GM23338 (cell line): Measurements from ENCODE around the gene TFF2. TPM values are rescaled to one million over a fixed set of nuclear protein-coding genes. Genes with fewer than 3 reads are reported as not detected.

Experiments
- ATAC-seq: fragments of 200-7000 bp; cut with Tn5 transposase; 3 replicates; pipeline ENCODE4 v1.9.1; 2020
- DNase-seq: peaks from one replicate; pipeline ENCODE4 v3.0.0-alpha.2; 2015; ENCODE audit warnings: low spot score
- H2AFZ ChIP-seq: fragments of 200-600 bp; sonication (generic); 2 replicates; pipeline ENCODE4 v1.8.0; 2016; ENCODE audit warnings: antibody characterized with exemption, mild to moderate bottlenecking, moderate library complexity
- H3F3A ChIP-seq: fragments of 200-600 bp; sonication (generic); replicated peaks from 2 replicates; pipeline ENCODE4 v1.8.0; 2017; ENCODE audit warnings: antibody characterized with exemption, mixed run types, low read depth
- H3K27ac ChIP-seq: fragments of 200-600 bp; sonication (generic); 2 replicates; pipeline ENCODE4 v1.6.1; 2016; ENCODE audit warnings: low read depth
- H3K27me3 ChIP-seq: fragments of 200-600 bp; sonication (generic); 2 replicates; pipeline ENCODE4 v1.8.0; 2016; ENCODE audit warnings: mild to moderate bottlenecking, mixed run types, moderate library complexity; ENCODE audit not compliant: insufficient read depth
- H3K36me3 ChIP-seq: fragments of 200-600 bp; sonication (generic); 2 replicates; pipeline ENCODE4 v1.8.0; 2016; ENCODE audit warnings: mild to moderate bottlenecking; ENCODE audit not compliant: insufficient read depth
- H3K4me1 ChIP-seq: fragments of 200-600 bp; sonication (generic); 2 replicates; pipeline ENCODE4 v1.8.0; 2016; ENCODE audit warnings: mild to moderate bottlenecking, moderate library complexity; ENCODE audit not compliant: insufficient read depth
- H3K4me2 ChIP-seq: fragments of 200-600 bp; sonication (generic); 2 replicates; pipeline ENCODE4 v1.7.1; 2017; ENCODE audit warnings: mixed run types
- H3K4me3 ChIP-seq: fragments of 200-600 bp; sonication (generic); 2 replicates; pipeline ENCODE4 v1.6.1; 2016; ENCODE audit warnings: mixed run types
- H3K79me2 ChIP-seq: fragments of 200-600 bp; sonication (generic); replicated peaks from 2 replicates; pipeline ENCODE4 v1.8.0; 2017; ENCODE audit warnings: mild to moderate bottlenecking; ENCODE audit not compliant: insufficient read depth
- H3K9me2 ChIP-seq: fragments of 200-600 bp; sonication (generic); 2 replicates; pipeline ENCODE4 v1.8.0; 2017; ENCODE audit not compliant: insufficient read depth
- H4K20me1 ChIP-seq: fragments of 200-600 bp; sonication (generic); replicated peaks from 2 replicates; pipeline ENCODE4 v1.8.0; 2017; ENCODE audit warnings: mild to moderate bottlenecking; ENCODE audit not compliant: insufficient read depth
- H3K27ac Mint-ChIP-seq: 2 replicates; pipeline ENCODE4 v1.8.0; 2020; ENCODE audit warnings: inconsistent platforms, mild to moderate bottlenecking, moderate library complexity, mixed read lengths
- H3K27me3 Mint-ChIP-seq: 3 replicates; pipeline ENCODE4 v1.8.0; 2022; ENCODE audit warnings: low read depth, mild to moderate bottlenecking, moderate library complexity, mixed read lengths, inconsistent platforms; ENCODE audit not compliant: insufficient read depth, poor library complexity
- H3K36me3 Mint-ChIP-seq: 3 replicates; pipeline ENCODE4 v1.8.0; 2021; ENCODE audit warnings: low read depth, mild to moderate bottlenecking, inconsistent platforms, moderate library complexity, mixed read lengths
- H3K4me1 Mint-ChIP-seq: 3 replicates; pipeline ENCODE4 v1.8.0; 2020; ENCODE audit warnings: mild to moderate bottlenecking, inconsistent platforms, mixed read lengths
- H3K4me3 Mint-ChIP-seq: 3 replicates; pipeline ENCODE4 v1.8.0; 2021; ENCODE audit warnings: moderate library complexity, mild to moderate bottlenecking, inconsistent platforms, mixed read lengths
- H3K9me3 Mint-ChIP-seq: 3 replicates; pipeline ENCODE4 v1.8.0; 2020; ENCODE audit warnings: moderate library complexity, mild to moderate bottlenecking, inconsistent platforms, mixed read lengths
- CTCF ChIP-seq, 2 experiments: fragments of 200-600 bp in 1 of 2; sonication (generic) in 1 of 2; conservative IDR thresholded peaks; 2 replicates each; pipeline versions ENCODE4 v1.5.1 to v1.6.1; 2016 to 2017; ENCODE audit warnings: antibody characterized with exemption in 2 of 2, low read depth in 2 of 2, mild to moderate bottlenecking in 2 of 2, moderate library complexity in 1 of 2
- EZH2 ChIP-seq: fragments of 200-600 bp; sonication (generic); IDR thresholded peaks from one replicate; pipeline ENCODE4 v1.8.0; 2017; ENCODE audit warnings: antibody characterized with exemption, mild to moderate bottlenecking, low read depth; ENCODE audit not compliant: unreplicated experiment
- EZH2phosphoT487 ChIP-seq: fragments of 200-600 bp; sonication (generic); IDR thresholded peaks from one replicate; pipeline ENCODE4 v1.8.1; 2018; ENCODE audit warnings: antibody characterized with exemption; ENCODE audit not compliant: unreplicated experiment
- JUNB ChIP-seq: IDR thresholded peaks from one replicate; pipeline ENCODE4 v1.6.1; 2016; ENCODE audit warnings: antibody characterized with exemption; ENCODE audit not compliant: unreplicated experiment
- NANOG ChIP-seq: IDR thresholded peaks from 2 replicates; pipeline ENCODE4 v1.6.1; 2016; ENCODE audit warnings: antibody characterized with exemption, borderline replicate concordance
- POLR2AphosphoS5 ChIP-seq: IDR thresholded peaks from 2 replicates; pipeline ENCODE4 v1.6.1; 2016; ENCODE audit warnings: antibody characterized with exemption, low read depth
- STAT1 ChIP-seq: IDR thresholded peaks from one replicate; pipeline ENCODE4 v1.6.1; 2016; ENCODE audit warnings: antibody characterized with exemption; ENCODE audit not compliant: unreplicated experiment
- ZNF114 ChIP-seq: fragments of 250-450 bp; sonication (Bioruptor Pico); IDR thresholded peaks from 2 replicates; pipeline ENCODE4 v1.5.0; 2020; ENCODE audit warnings: mild to moderate bottlenecking, moderate library complexity
- ZNF331 ChIP-seq: fragments of 250-450 bp; sonication (Bioruptor Pico); IDR thresholded peaks from 2 replicates; pipeline ENCODE4 v1.5.0; 2020; ENCODE audit warnings: low read depth, mild to moderate bottlenecking, moderate library complexity
- ZNF462 ChIP-seq: fragments of 250-450 bp; sonication (Bioruptor Pico); IDR thresholded peaks from 2 replicates; pipeline ENCODE4 v1.5.0; 2020; ENCODE audit warnings: mild to moderate bottlenecking, moderate library complexity
- polyA plus RNA-seq: library from polyadenylated mRNA; unstranded; fragments of >200 nt; fragmentation: Nextera tagmentation; extraction: Ambion mirVana; gene quantifications from 2 replicates; pipeline ENCODE4 v1.2.1, GENCODE V29; 2016
- total RNA-seq: library from RNA; depleted of rRNA; stranded (reverse); fragments of >200 nt; shearing (Covaris generic); gene quantifications from 2 replicates; pipeline ENCODE4 v1.2.3, GENCODE V29; 2014
- TF ChIP-seq, protein P1 (sequence below): IDR thresholded peaks from 2 replicates; pipeline ENCODE4 v1.6.1; 2016; ENCODE audit warnings: antibody characterized with exemption
- TF ChIP-seq, protein P2 (sequence below): IDR thresholded peaks from one replicate; pipeline ENCODE4 v1.6.1; 2018; ENCODE audit warnings: antibody characterized with exemption; ENCODE audit not compliant: unreplicated experiment

TFF2 gene
- total and polyA plus RNA-seq, 2 experiments from 2014 or later, result not detected

DNA sequence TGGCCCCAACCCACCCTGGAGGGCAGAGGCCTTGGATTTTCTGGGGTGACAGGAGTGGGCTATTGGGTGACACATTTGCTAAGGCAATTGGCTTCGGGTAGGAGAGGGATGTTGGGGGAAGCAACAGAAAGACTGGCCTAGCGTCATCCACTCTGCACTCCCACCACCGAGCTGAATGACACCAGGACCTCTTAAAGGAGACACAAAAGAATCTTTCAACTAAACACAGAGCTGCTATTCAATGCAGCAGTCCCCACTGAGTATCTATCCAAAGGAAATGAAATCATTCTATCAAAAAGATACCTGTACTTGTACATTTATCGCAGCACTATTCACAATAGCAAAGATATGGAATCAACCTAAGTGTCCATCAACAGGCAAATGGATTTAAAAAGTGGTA lies 6.2 kb downstream of the TFF2 start:
- no peak overlapping the region for H3K27ac Mint-ChIP-seq
- no peak overlapping the region for H2AFZ ChIP-seq
- H3K4me3 ChIP-seq, result no peak overlapping the region
- no peaks in the 10 kb centered on the region for H3F3A ChIP-seq
- no peak overlapping the region for H3K4me3 Mint-ChIP-seq
- H3K27ac ChIP-seq, result no peak overlapping the region
- DNase-seq, result no peak
- no peaks in the 10 kb centered on the region for H3K9me3 Mint-ChIP-seq
- H4K20me1 ChIP-seq, result no peaks in the 10 kb centered on the region
- H3K36me3 Mint-ChIP-seq, result no peaks in the 10 kb centered on the region
- no peaks in the 10 kb centered on the region; the same call in 2 of the 3 replicates for H3K4me1 Mint-ChIP-seq
- TF ChIP-seq STAT1 (no peak), NANOG (no peak), POLR2AphosphoS5 (no peak), JUNB (no peak), ZNF114 (CRISPR knock-in tag) (no peak), CTCF (conservative IDR thresholded peaks at IDR 0.05; ENCODE audit: low read depth in 2 of 2) (no peak), EZH2 (no peak), ZNF462 (CRISPR knock-in tag) (no peak), ZNF331 (no peak), EZH2phosphoT487 (no peak)
- TF ChIP-seq, protein P1, sequence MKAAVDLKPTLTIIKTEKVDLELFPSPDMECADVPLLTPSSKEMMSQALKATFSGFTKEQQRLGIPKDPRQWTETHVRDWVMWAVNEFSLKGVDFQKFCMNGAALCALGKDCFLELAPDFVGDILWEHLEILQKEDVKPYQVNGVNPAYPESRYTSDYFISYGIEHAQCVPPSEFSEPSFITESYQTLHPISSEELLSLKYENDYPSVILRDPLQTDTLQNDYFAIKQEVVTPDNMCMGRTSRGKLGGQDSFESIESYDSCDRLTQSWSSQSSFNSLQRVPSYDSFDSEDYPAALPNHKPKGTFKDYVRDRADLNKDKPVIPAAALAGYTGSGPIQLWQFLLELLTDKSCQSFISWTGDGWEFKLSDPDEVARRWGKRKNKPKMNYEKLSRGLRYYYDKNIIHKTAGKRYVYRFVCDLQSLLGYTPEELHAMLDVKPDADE, result no peak
- TF ChIP-seq, protein P2, sequence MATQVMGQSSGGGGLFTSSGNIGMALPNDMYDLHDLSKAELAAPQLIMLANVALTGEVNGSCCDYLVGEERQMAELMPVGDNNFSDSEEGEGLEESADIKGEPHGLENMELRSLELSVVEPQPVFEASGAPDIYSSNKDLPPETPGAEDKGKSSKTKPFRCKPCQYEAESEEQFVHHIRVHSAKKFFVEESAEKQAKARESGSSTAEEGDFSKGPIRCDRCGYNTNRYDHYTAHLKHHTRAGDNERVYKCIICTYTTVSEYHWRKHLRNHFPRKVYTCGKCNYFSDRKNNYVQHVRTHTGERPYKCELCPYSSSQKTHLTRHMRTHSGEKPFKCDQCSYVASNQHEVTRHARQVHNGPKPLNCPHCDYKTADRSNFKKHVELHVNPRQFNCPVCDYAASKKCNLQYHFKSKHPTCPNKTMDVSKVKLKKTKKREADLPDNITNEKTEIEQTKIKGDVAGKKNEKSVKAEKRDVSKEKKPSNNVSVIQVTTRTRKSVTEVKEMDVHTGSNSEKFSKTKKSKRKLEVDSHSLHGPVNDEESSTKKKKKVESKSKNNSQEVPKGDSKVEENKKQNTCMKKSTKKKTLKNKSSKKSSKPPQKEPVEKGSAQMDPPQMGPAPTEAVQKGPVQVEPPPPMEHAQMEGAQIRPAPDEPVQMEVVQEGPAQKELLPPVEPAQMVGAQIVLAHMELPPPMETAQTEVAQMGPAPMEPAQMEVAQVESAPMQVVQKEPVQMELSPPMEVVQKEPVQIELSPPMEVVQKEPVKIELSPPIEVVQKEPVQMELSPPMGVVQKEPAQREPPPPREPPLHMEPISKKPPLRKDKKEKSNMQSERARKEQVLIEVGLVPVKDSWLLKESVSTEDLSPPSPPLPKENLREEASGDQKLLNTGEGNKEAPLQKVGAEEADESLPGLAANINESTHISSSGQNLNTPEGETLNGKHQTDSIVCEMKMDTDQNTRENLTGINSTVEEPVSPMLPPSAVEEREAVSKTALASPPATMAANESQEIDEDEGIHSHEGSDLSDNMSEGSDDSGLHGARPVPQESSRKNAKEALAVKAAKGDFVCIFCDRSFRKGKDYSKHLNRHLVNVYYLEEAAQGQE, result no peak
- H3K4me2 ChIP-seq, result no peak overlapping the region
- peaks cover 13% of the 10 kb centered on the region for H3K27me3 Mint-ChIP-seq
- no peaks in the 10 kb centered on the region for H3K27me3 ChIP-seq
- H3K36me3 ChIP-seq, result no peaks in the 10 kb centered on the region
- no peaks in the 10 kb centered on the region for H3K79me2 ChIP-seq
- no peak for ATAC-seq
- no peaks in the 10 kb centered on the region for H3K9me2 ChIP-seq
- H3K4me1 ChIP-seq, result no peaks in the 10 kb centered on the region
